HCT116 (cell line): ENCODE data around the gene PON1.

ENCODE experiments used
- CTCF ChIP-seq, 3 experiments: fragments of 200-600 bp in 1 of 3; sonication (generic) in 1 of 3; IDR thresholded peaks in 2 of 3; conservative IDR thresholded peaks in 1 of 3; 2 replicates each; pipeline ENCODE4 v1.5.1; 2012 to 2017; ENCODE audit warnings: low read depth in 2 of 3, low read length in 2 of 3, antibody characterized with exemption in 1 of 3, borderline replicate concordance in 1 of 3, control low read depth in 1 of 3, mild to moderate bottlenecking in 1 of 3, mixed read lengths in 1 of 3, mixed run types in 1 of 3, moderate library complexity in 1 of 3; ENCODE audit not compliant: insufficient read depth in 1 of 3
- EZH2 ChIP-seq: fragments of 200-600 bp; sonication (generic); IDR thresholded peaks from 2 replicates; pipeline ENCODE4 v1.6.1; 2017; ENCODE audit warnings: antibody characterized with exemption, mixed run types
- POLR2A ChIP-seq: IDR thresholded peaks from 2 replicates; pipeline ENCODE4 v1.7.0; 2011; ENCODE audit warnings: borderline replicate concordance; ENCODE audit not compliant: insufficient read depth, insufficient read length; ENCODE audit errors: extremely low read depth
- RAD21 ChIP-seq: IDR thresholded peaks from 2 replicates; pipeline ENCODE4 v1.6.1; 2012; ENCODE audit warnings: low read depth, mild to moderate bottlenecking
- SIN3A ChIP-seq: IDR thresholded peaks from 2 replicates; pipeline ENCODE4 v1.6.1; 2012; ENCODE audit warnings: low read depth
- ZBTB33 ChIP-seq: IDR thresholded peaks from 2 replicates; pipeline ENCODE4 v1.6.1; 2011; ENCODE audit warnings: mild to moderate bottlenecking, low read length, moderate library complexity; ENCODE audit not compliant: insufficient replicate concordance; ENCODE audit errors: extremely low read depth

- TF ChIP-seq ZBTB33 (no peak), CTCF (IDR thresholded peaks at IDR 0.05 in 2 of 3, conservative IDR thresholded peaks at IDR 0.05 in 1 of 3; ENCODE audit: borderline replicate concordance in 1 of 3, insufficient read depth in 1 of 3, low read depth in 2 of 3, low read length in 2 of 3) (no peak), RAD21 (no peak), POLR2A (no peak), SIN3A (no peak), EZH2 (no peak)
Observed at GRCh38 chr7:95321720-95322119, 2.6 kb downstream of the PON1 start.
